Retinal pigment epithelial cell (primary cell): ENCODE measurements around the gene PGS1.

Experiments used
- DNase-seq: peaks from one replicate; pipeline ENCODE4 v3.0.0-alpha.2; 2010; ENCODE audit warnings: low read depth
- H3K4me3 ChIP-seq: 2 replicates; pipeline ENCODE4 v1.5.1; 2011; ENCODE audit warnings: mild to moderate bottlenecking, low read length, control low read depth, moderate library complexity
- TF ChIP-seq, protein P1 (sequence below): conservative IDR thresholded peaks from 2 replicates; pipeline ENCODE4 v1.5.1; 2011; ENCODE audit warnings: low read depth, low read length, control low read depth, inconsistent platforms

PGS1 gene

DNA sequence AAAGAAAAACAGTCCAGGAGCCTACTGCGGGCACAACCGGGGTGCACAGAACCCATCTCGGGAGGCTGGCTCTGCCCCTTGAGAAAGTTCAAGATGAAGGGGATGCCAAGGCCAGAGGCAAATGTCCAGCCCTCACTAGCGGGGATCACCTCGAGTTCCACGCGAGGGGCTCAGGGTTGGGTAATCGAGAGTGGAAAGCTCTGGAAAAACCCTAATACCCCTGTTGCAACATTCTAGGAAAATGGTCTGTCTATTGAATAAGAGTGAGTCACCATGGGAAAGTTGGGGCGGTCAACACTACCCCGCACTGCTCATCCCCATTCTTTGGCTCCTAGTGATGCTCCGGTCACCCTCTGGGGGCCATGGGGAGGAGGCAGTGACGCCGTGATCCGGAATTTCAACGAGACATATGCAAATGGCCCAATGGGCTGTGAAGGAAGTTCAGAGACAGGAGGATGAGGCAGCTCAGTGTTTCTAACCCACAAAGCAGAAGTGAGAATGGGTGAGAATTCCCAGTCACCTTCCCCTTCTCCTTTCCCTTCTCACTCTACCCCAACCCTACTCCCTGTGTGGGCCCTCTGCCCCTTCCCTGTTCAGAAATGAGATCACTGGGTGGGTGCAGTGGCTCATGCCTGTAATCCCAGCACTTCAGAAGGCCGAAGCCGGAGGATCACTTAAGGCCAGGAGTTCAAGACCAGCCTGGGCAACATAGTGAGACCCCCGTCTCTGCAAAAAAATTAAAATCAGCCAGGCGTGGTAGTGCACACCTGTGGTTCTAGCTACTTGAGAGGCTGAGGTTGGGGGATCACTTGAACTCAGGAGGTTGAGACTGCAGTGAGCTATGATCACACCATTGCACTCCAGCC lies 41.0 kb upstream of the PGS1 start:
- H3K4me3 ChIP-seq = no peak overlapping the region
- TF ChIP-seq, protein P1, sequence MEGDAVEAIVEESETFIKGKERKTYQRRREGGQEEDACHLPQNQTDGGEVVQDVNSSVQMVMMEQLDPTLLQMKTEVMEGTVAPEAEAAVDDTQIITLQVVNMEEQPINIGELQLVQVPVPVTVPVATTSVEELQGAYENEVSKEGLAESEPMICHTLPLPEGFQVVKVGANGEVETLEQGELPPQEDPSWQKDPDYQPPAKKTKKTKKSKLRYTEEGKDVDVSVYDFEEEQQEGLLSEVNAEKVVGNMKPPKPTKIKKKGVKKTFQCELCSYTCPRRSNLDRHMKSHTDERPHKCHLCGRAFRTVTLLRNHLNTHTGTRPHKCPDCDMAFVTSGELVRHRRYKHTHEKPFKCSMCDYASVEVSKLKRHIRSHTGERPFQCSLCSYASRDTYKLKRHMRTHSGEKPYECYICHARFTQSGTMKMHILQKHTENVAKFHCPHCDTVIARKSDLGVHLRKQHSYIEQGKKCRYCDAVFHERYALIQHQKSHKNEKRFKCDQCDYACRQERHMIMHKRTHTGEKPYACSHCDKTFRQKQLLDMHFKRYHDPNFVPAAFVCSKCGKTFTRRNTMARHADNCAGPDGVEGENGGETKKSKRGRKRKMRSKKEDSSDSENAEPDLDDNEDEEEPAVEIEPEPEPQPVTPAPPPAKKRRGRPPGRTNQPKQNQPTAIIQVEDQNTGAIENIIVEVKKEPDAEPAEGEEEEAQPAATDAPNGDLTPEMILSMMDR = no peak
- no peak for DNase-seq

GRCh38 chr17:78338486-78339259 lies 39.8 kb upstream of the PGS1 start:
- DNase-seq = no peak
- H3K4me3 ChIP-seq = no peak overlapping the region
- TF ChIP-seq, protein P1 = no peak

- TF ChIP-seq, protein P1 = no peak
- no peak overlapping the region for H3K4me3 ChIP-seq
- no peak for DNase-seq
Measured at GRCh38 chr17:78340183-78340955, 38.1 kb upstream of the PGS1 start.

DNA sequence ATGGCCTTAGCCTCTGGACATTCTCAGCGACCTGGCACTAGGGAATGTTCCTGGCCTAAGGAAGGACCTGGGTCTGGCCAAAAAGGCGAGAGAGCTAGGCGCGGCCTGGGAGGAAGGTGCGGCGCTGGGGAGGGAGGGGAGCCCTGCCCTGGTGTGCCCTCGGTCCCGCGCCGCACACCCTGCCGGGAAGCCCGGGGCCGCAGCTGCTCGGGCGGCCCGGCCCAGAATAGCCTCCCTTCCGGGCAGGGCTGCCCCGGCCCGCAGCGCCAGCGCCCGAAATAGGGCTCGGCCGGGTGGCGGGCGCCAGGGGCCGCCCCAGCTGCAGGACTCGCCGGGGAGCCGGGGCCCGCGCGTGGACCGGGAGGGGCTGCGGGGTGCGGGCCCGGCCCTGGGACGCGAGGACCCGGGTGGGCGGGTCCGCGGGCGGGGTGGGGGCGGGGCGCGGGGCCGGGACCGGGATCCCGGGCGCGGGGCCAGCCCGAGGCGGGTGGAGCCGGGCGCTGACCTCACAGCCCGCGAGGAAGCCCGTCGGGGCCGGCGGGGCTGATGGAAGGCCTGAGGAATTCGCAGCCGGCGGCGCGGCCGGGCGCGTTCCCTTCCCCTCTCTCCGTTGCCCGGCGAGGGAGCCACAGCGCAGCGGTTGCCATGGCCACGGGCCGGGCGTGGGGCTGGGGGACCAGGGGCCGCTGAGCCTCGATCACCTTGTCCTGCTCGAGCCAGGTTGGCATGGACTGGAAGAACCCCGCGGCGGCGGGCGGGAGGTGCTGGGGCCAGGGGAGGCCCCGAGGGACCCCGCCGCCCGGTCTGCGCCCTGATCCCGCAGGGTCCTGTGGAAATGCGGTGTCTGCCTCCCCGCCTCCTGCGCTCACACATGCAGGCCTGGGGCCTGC lies 36.6 kb upstream of the PGS1 start:
- H3K4me3 ChIP-seq = no peak overlapping the region
- DNase-seq = no peak
- TF ChIP-seq, protein P1 = no peak

GRCh38 chr17:78342449-78343186 lies 35.8 kb upstream of the PGS1 start:
- no peak overlapping the region for H3K4me3 ChIP-seq
- TF ChIP-seq, protein P1 = no peak
- DNase-seq = no peak

DNA sequence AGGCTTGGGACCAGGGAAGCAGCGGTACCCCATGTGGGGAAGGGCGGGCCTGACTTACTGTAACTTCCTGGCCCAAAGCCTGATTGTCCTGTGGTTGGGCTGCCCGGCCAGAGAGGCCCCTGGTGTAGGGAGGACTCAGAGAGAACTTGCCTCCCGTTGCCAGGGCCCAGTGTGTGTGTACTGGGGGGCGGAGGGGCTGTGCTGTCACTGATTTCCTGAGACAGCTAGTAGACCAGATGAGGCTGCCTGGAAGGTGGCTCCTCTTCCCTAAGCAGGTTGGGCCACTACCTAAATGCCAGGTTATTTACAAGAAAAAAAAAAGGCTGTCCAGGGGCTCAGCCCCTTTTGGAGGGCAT lies 35.3 kb upstream of the PGS1 start:
- H3K4me3 ChIP-seq = no peak overlapping the region
- DNase-seq = no peak
- TF ChIP-seq, protein P1 = no peak
